Camera-type eye (tissue), 1 donor: ENCODE results near the gene ANKRD13A. TPM values are rescaled to one million over a fixed set of nuclear protein-coding genes. Genes with fewer than 3 reads are reported as not detected.

Experiments
- total RNA-seq: library from RNA; depleted of rRNA; stranded (reverse); fragments of >200 nt; gene quantifications from one replicate; pipeline ENCODE4 v1.2.3, GENCODE V29; 2014

ANKRD13A gene
- 60.2 TPM for total RNA-seq

DNA sequence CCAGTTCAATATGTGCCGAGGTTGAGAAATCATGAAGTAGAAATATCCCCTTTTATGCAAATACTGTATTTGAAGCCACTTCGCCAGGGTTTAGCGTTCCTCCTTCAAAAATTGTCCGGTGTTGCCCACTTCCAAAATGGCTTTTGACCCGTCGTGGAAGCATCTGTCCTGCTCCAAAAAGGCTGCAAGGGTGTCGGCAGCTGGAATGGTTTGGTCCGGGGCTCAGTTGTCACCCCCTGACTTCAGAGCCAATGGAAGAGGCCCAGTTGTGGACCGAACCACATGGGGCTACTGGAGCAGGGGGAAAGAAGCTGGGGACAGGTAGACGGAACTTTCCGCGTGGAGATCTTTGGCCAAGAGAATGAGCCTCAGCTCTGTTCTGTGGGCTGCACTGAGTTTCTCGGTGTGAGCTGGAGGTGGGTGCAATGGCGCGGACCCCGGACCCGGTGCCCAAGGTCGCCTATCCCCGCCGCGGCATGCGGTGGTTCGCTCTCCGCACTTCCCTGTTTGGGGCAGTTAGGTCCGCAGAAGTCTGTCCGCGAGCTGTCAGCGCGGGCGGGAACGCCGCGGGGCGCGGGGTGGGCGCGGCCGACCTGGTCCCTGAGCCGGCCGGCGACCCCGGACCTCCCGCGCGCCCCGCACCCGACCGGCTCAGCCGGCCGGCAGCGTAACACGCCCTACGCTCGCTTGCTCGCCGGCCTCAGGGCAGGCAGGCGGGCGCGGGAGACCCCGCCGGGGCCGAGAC is at the start of gene ANKRD13A:
ANKRD13A (plus strand) TSS at position 527 of the 745 bp plus-strand sequence. CDS start 259 bp downstream, outside the sequence.

DNA sequence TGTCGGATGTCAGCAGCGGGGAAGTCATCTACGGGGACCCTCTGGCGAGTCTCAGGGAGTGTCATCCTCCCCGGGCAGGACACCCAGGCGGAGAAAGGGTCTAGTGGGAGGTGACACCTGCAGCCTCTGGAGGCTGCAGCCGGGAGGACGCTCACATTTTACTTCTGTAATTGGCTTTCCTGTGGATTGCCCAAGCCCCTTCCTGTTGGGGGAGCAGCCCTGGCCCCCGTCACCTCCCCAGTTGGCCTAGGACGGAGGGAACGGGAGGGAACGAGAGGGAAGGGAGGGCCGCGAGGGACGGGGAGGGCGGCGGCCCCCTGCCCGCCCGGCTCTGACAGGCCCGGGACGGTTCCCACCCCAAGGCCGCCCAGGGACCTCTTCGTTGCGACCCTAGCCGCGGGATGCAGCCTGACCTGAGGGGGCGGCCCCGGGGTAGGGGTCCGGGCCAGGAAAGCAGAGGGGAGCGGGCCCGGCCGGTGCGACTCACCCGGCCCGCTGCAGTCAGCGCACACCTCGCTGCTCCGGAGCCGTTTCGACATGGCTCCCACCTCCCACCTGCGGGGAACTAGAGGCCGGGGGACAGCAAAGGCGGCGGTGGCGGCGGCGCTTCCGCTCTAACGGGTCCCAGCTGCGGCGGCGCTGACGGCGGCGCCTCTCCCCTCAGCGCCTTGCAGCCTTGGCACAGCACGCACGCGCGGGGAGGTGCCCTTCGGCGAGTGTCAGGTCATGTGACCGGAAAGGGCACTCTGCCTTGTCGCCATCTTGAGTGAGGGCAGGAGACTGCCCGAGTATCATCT is 3.3 kb upstream of the ANKRD13A start, which contains the start of gene GIT2:
GIT2 (minus strand) TSS at position 683 of the 797 bp plus-strand sequence; CDS start at position 539, 144 bp downstream.

DNA sequence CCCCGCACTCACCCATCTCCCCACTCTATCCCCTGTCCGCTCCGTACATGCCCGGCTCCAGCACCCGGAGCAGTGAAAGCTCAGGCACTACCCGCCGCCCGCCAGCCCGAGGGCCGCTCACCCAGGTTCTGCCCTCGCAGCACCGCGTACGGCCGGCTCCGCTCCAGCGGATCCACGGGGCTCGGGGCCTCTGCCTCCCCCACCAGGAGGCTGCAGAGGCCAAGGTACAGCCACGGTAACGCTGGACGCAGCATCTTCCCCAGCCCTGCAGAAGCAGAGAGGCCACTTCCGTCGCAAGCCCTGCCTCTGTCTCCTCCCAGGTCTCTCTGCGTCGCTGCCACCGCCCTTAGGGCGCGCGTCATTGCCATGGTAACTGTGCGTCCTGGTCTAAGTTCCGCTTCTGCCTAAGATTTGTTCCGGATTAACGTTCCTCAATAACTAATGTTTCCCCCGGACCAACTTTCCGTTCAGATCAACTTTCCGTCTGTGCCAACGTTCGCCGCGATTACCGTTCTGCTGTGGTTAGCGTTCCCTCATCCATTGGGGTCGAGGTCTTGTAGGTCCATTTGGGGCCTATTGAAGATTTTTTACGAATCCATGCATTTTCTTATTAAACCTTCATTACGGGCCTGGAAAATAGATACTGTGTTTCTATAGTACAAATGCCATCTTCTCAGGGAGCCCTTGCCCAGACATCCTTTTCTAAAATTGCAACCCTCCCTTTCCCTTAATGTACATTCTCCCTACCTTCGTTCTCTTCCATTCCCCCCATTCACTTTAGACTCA is 49.2 kb downstream of the ANKRD13A start, which contains the start of gene C12orf76:
C12orf76 (minus strand) TSS at position 281 of the 786 bp plus-strand sequence; CDS start at position 254, 27 bp downstream.

Other genes starting within 250 kb of the ANKRD13A start
- 1.4 TPM for gene TRPV4, start 166.0 kb upstream of the ANKRD13A start, total RNA-seq
- gene GLTP, start 118.9 kb upstream of the ANKRD13A start, total RNA-seq = 46.0 TPM
- 26.2 TPM for gene TCHP, start 99.2 kb upstream of the ANKRD13A start, total RNA-seq
- gene GIT2, start 3.1 kb upstream of the ANKRD13A start, total RNA-seq = 62.7 TPM
- 46.6 TPM for gene C12orf76, start 49.1 kb downstream of the ANKRD13A start, total RNA-seq
- gene IFT81, start 124.9 kb downstream of the ANKRD13A start, total RNA-seq = 54.5 TPM